Vagina (tissue), 2 donors: Measurements from ENCODE around the gene FBXO28.

Experiments used
- POLR2A ChIP-seq, 2 donors: fragments of 450-650 bp; IDR thresholded peaks; one replicate each; pipeline ENCODE4 v1.6.1; 2017; ENCODE audit warnings: antibody characterized with exemption in 2 of 2, mild to moderate bottlenecking in 2 of 2, moderate library complexity in 2 of 2
- TF ChIP-seq, protein P1 (sequence below), 3 experiments: fragments of 450-650 bp in 2 of 3; fragments of 200-600 bp in 1 of 3; sonication (generic) in 1 of 3; IDR thresholded peaks; one replicate each; pipeline ENCODE4 v1.5.1; 2017 to 2019; ENCODE audit warnings: antibody characterized with exemption in 3 of 3, mild to moderate bottlenecking in 2 of 3, moderate library complexity in 2 of 3

DNA sequence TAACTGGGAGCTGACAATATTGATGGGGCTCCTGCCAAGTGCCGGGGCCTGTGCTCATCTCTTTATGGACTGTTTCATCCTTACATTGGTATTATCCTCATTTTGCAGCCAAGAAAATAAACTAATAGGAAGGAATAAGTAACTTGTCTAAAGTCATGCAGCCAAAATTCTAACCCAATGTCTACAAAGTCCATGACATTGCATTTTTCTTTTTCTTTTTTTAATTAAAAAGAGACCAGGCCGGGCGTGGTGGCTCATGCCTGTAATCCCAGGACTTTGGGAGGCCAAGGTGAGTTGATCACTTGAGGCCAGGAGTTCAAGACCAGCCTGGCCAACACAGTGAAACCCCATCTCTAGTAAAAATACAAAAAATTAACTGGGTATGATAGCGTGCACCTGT is 87.9 kb downstream of the FBXO28 start:
- TF ChIP-seq, protein P1, sequence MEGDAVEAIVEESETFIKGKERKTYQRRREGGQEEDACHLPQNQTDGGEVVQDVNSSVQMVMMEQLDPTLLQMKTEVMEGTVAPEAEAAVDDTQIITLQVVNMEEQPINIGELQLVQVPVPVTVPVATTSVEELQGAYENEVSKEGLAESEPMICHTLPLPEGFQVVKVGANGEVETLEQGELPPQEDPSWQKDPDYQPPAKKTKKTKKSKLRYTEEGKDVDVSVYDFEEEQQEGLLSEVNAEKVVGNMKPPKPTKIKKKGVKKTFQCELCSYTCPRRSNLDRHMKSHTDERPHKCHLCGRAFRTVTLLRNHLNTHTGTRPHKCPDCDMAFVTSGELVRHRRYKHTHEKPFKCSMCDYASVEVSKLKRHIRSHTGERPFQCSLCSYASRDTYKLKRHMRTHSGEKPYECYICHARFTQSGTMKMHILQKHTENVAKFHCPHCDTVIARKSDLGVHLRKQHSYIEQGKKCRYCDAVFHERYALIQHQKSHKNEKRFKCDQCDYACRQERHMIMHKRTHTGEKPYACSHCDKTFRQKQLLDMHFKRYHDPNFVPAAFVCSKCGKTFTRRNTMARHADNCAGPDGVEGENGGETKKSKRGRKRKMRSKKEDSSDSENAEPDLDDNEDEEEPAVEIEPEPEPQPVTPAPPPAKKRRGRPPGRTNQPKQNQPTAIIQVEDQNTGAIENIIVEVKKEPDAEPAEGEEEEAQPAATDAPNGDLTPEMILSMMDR (IDR thresholded peaks at IDR 0.05) = no peak
- no peak for TF ChIP-seq POLR2A (IDR thresholded peaks at IDR 0.05)
